Subcutaneous abdominal adipose tissue (tissue), 5 donors: Measurements from ENCODE around the gene AZIN2.

Source experiments
- H3K27ac ChIP-seq: one replicate; pipeline ENCODE4 v1.7.0; 2013; ENCODE audit warnings: low read depth, mild to moderate bottlenecking, inconsistent platforms, low read length, moderate library complexity
- H3K27me3 ChIP-seq, 5 donors: one replicate each; pipeline ENCODE4 v1.7.0; 2013; ENCODE audit warnings: low read length in 5 of 5, inconsistent platforms in 1 of 5; ENCODE audit not compliant: control insufficient read depth in 5 of 5, insufficient read depth in 4 of 5
- H3K36me3 ChIP-seq, 5 donors: one replicate each; pipeline ENCODE4 v1.7.0; 2013; ENCODE audit warnings: low read length in 5 of 5; ENCODE audit not compliant: control insufficient read depth in 5 of 5, insufficient read depth in 5 of 5
- H3K4me1 ChIP-seq, 5 donors: one replicate each; pipeline ENCODE4 v1.7.0; 2013; ENCODE audit warnings: low read length in 5 of 5, mild to moderate bottlenecking in 3 of 5, moderate library complexity in 1 of 5; ENCODE audit not compliant: control insufficient read depth in 5 of 5, insufficient read depth in 5 of 5
- H3K4me3 ChIP-seq, 5 donors: one replicate each; pipeline ENCODE4 v1.7.0; 2013; ENCODE audit warnings: low read length in 5 of 5, low read depth in 1 of 5
- H3K9ac ChIP-seq, 5 donors: one replicate each; pipeline ENCODE4 v1.7.0; 2013; ENCODE audit warnings: low read length in 5 of 5, mild to moderate bottlenecking in 4 of 5, moderate library complexity in 3 of 5
- H3K9me3 ChIP-seq, 5 donors: one replicate each; pipeline ENCODE4 v1.7.0; 2013; ENCODE audit warnings: low read length in 5 of 5; ENCODE audit not compliant: control insufficient read depth in 5 of 5
- donor health status: healthy.
- donor health status: healthy.
- donor health status: healthy.
- donor health status: healthy.
- donor health status: healthy.

The AZIN2 gene

GRCh38 chr1:33080885-33081553, at the start of gene AZIN2:
TSS of gene AZIN2 (plus strand) at chr1:33081153. CDS start at chr1:33082250, 1,097 bp downstream.
- no peak within 1 kb of the TSS for H3K27ac ChIP-seq
- H3K4me3 ChIP-seq, result peak within 1 kb of the TSS; percentile 71 to 92 (median 83)
- H3K4me1 ChIP-seq, result peaks cover 3 to 22% (median 19%) of the 10 kb centered on the region in 5 donors
- peak within 1 kb of the TSS in 4 of 5 donors; percentile 70 to 85 (median 77) for H3K9ac ChIP-seq
- H3K27me3 ChIP-seq, result no peaks in the 10 kb centered on the region
- H3K9me3 ChIP-seq, result no peaks in the 10 kb centered on the region
- no peaks in the 10 kb centered on the region for H3K36me3 ChIP-seq

GRCh38 chr1:33031506-33031905, 49.4 kb upstream of the AZIN2 start:
- H3K4me1 ChIP-seq, result peaks cover 10 to 54% (median 45%) of the 10 kb centered on the region in 5 donors

GRCh38 chr1:33032126-33032869, 48.7 kb upstream of the AZIN2 start:
- H3K27ac ChIP-seq, result peak overlapping the region; percentile 61
- peaks cover 0 to 13% (median 7%) of the 10 kb centered on the region in 5 donors for H3K36me3 ChIP-seq
- H3K4me3 ChIP-seq, result no peak overlapping the region
- no peaks in the 10 kb centered on the region for H3K27me3 ChIP-seq
- H3K9me3 ChIP-seq, result no peaks in the 10 kb centered on the region
- H3K9ac ChIP-seq, result peak overlapping the region in 2 of 5 donors; percentile 42 to 53
- H3K4me1 ChIP-seq, result peaks cover 13 to 57% (median 49%) of the 10 kb centered on the region in 5 donors

More at GRCh38 chr1:33031506-33031905, 49.4 kb upstream of the AZIN2 start:
- H3K27me3 ChIP-seq, result no peaks in the 10 kb centered on the region
- peaks cover 0 to 13% (median 7%) of the 10 kb centered on the region in 5 donors for H3K36me3 ChIP-seq
- no peak overlapping the region for H3K9ac ChIP-seq
- H3K27ac ChIP-seq, result peak overlapping the region; percentile 40
- no peaks in the 10 kb centered on the region for H3K9me3 ChIP-seq
- H3K4me3 ChIP-seq, result no peak overlapping the region

- peaks cover 13 to 49% (median 37%) of the 10 kb centered on the region in 5 donors for H3K4me1 ChIP-seq
- H3K9ac ChIP-seq, result peak overlapping the region; percentile 86 to 96 (median 91)
- H3K36me3 ChIP-seq, result peaks cover 0 to 5% (median 2%) of the 10 kb centered on the region in 5 donors
- no peaks in the 10 kb centered on the region for H3K27me3 ChIP-seq
- H3K27ac ChIP-seq, result peak overlapping the region; percentile 92
- H3K9me3 ChIP-seq, result no peaks in the 10 kb centered on the region
- peak overlapping the region; percentile 79 to 93 (median 84) for H3K4me3 ChIP-seq
Measured at GRCh38 chr1:33036051-33036525, 44.9 kb upstream of the AZIN2 start.

GRCh38 chr1:33036526-33037503, 44.1 kb upstream of the AZIN2 start, which contains the start of gene AK2:
TSS of gene AK2 (minus strand) at chr1:33036883. CDS start at chr1:33036828, 55 bp downstream.
- peak within 1 kb of the TSS; percentile 92 for H3K27ac ChIP-seq
- H3K36me3 ChIP-seq, result peaks cover 0 to 5% (median 0%) of the 10 kb centered on the region in 5 donors

GRCh38 chr1:33039840-33040239, 41.1 kb upstream of the AZIN2 start:
- no peaks in the 10 kb centered on the region for H3K36me3 ChIP-seq
- peaks cover 11 to 31% (median 21%) of the 10 kb centered on the region in 5 donors for H3K4me1 ChIP-seq
- H3K9ac ChIP-seq, result no peak overlapping the region
- no peak overlapping the region for H3K4me3 ChIP-seq
- no peak overlapping the region for H3K27ac ChIP-seq
- no peaks in the 10 kb centered on the region for H3K27me3 ChIP-seq
- no peaks in the 10 kb centered on the region for H3K9me3 ChIP-seq

More at GRCh38 chr1:33036526-33037503, 44.1 kb upstream of the AZIN2 start, which contains the start of gene AK2:
- H3K27me3 ChIP-seq, result no peaks in the 10 kb centered on the region
- H3K4me3 ChIP-seq, result peak within 1 kb of the TSS; percentile 79 to 93 (median 84)
- H3K9ac ChIP-seq, result peak within 1 kb of the TSS; percentile 86 to 96 (median 91)
- H3K9me3 ChIP-seq, result no peaks in the 10 kb centered on the region
- H3K4me1 ChIP-seq, result peaks cover 11 to 41% (median 33%) of the 10 kb centered on the region in 5 donors

- Histone ChIP-seq H3K4me3 (no peak overlapping the region), H3K36me3 (no peaks in the 10 kb centered on the region), H3K27ac (no peak overlapping the region), H3K27me3 (no peaks in the 10 kb centered on the region), H3K4me1 (peaks cover 3 to 19% (median 10%) of the 10 kb centered on the region in 5 donors), H3K9ac (no peak overlapping the region), H3K9me3 (no peaks in the 10 kb centered on the region)
Measured at GRCh38 chr1:33041026-33041425, 39.9 kb upstream of the AZIN2 start.

GRCh38 chr1:33042831-33043230, 38.1 kb upstream of the AZIN2 start:
- Histone ChIP-seq H3K27ac (no peak overlapping the region), H3K9me3 (no peaks in the 10 kb centered on the region), H3K36me3 (no peaks in the 10 kb centered on the region)

More at GRCh38 chr1:33042831-33043230, 38.1 kb upstream of the AZIN2 start:
- H3K9ac ChIP-seq, result no peak overlapping the region
- no peak overlapping the region for H3K4me3 ChIP-seq
- H3K4me1 ChIP-seq, result peaks cover 0 to 8% (median 5%) of the 10 kb centered on the region in 5 donors
- no peaks in the 10 kb centered on the region for H3K27me3 ChIP-seq
